B cell (primary cell): ENCODE data around the gene FRMPD2. TPM values are rescaled to one million over a fixed set of nuclear protein-coding genes. Genes with fewer than 3 reads are reported as not detected.

Experiments
- ATAC-seq: fragments of 200-7000 bp; cut with Tn5 transposase; one replicate; pipeline ENCODE4 v1.10.0; 2021; ENCODE audit warnings: low read depth, mild to moderate bottlenecking, moderate number of reproducible peaks, moderate library complexity
- CTCF ChIA-PET: fragments of 350-600 bp; sonication (Branson Sonifier 250); formaldehyde crosslinking; loops from one replicate; lab custom pipeline; 2021; ENCODE audit warnings: antibody characterized with exemption, inconsistent platforms; lab: Charles Lee
- POLR2A ChIA-PET: fragments of 350-600 bp; sonication (Branson Sonifier 250); formaldehyde crosslinking; loops from one replicate; lab custom pipeline; 2021; ENCODE audit warnings: antibody characterized with exemption; lab: Charles Lee
- DNase-seq: peaks from one replicate; pipeline ENCODE4 v3.0.0; 2013
- H2AFZ ChIP-seq: 2 replicates; pipeline ENCODE4 v1.6.1; 2012; ENCODE audit warnings: mild to moderate bottlenecking, low read depth, low read length; ENCODE audit not compliant: insufficient read depth, poor library complexity, severe bottlenecking
- H3K27ac ChIP-seq, 2 donors: 1 replicate in 1 of 2; 2 replicates in 1 of 2; pipeline ENCODE4 v1.5.1; 2012 to 2013; ENCODE audit warnings: low read length in 2 of 2, mild to moderate bottlenecking in 2 of 2, moderate library complexity in 1 of 2
- H3K27me3 ChIP-seq, 4 experiments: fragments of 200-600 bp in 1 of 4; sonication (generic) in 1 of 4; replicated peaks in 1 of 4; 1 replicate in 2 of 4; 2 replicates in 2 of 4; pipeline versions ENCODE4 v1.6.1 to v1.7.0; 2013 to 2016; ENCODE audit warnings: low read length in 3 of 4, mild to moderate bottlenecking in 2 of 4, mixed read lengths in 1 of 4, moderate library complexity in 1 of 4; ENCODE audit not compliant: insufficient read depth in 4 of 4, control insufficient read depth in 3 of 4; ENCODE audit errors: control extremely low read depth in 1 of 4
- H3K36me3 ChIP-seq, 2 experiments: replicated peaks in 1 of 2; 1 replicate in 1 of 2; 2 replicates in 1 of 2; pipeline versions ENCODE4 v1.6.1 to v1.7.1; 2013; ENCODE audit warnings: low read length in 1 of 2; ENCODE audit not compliant: insufficient read depth in 2 of 2, control insufficient read depth in 1 of 2; ENCODE audit errors: control extremely low read depth in 1 of 2, extremely low read depth in 1 of 2
- H3K4me1 ChIP-seq, 2 donors: fragments of 200-600 bp in 1 of 2; sonication (generic) in 1 of 2; 1 replicate in 1 of 2; 2 replicates in 1 of 2; pipeline versions ENCODE4 v1.5.1 to v1.6.1; 2013 to 2017; ENCODE audit warnings: low read length in 2 of 2; ENCODE audit not compliant: control insufficient read depth in 2 of 2, insufficient read depth in 2 of 2
- H3K4me2 ChIP-seq: replicated peaks from 2 replicates; pipeline ENCODE3; 2012; ENCODE audit warnings: mild to moderate bottlenecking, low read depth, low read length; ENCODE audit not compliant: poor library complexity, severe bottlenecking
- H3K4me3 ChIP-seq, 5 experiments: fragments of 200-600 bp in 1 of 5; sonication (generic) in 1 of 5; 1 replicate in 3 of 5; 2 replicates in 2 of 5; pipeline versions ENCODE4 v1.5.1 to v1.7.0; 2011 to 2016; ENCODE audit warnings: low read length in 4 of 5, mild to moderate bottlenecking in 4 of 5, low read depth in 2 of 5, control low read depth in 1 of 5, moderate library complexity in 1 of 5; ENCODE audit not compliant: insufficient read depth in 1 of 5; ENCODE audit errors: control extremely low read depth in 1 of 5, extremely low read depth in 1 of 5
- H3K79me2 ChIP-seq: fragments of 200-600 bp; sonication (generic); one replicate; pipeline ENCODE4 v1.6.0; 2016; ENCODE audit warnings: low read length; ENCODE audit not compliant: control insufficient read depth, insufficient read depth
- H3K9ac ChIP-seq: fragments of 200-600 bp; sonication (generic); 2 replicates; pipeline ENCODE4 v1.6.1; 2017; ENCODE audit warnings: mild to moderate bottlenecking, low read length, moderate library complexity
- H3K9me3 ChIP-seq, 3 donors: one replicate each; pipeline versions ENCODE4 v1.6.1 to v1.7.1; 2013; ENCODE audit warnings: low read length in 2 of 3; ENCODE audit not compliant: control insufficient read depth in 2 of 3, insufficient read depth in 1 of 3; ENCODE audit errors: control extremely low read depth in 1 of 3
- H4K20me1 ChIP-seq: 2 replicates; pipeline ENCODE4 v1.6.0; 2012; ENCODE audit warnings: mild to moderate bottlenecking, low read length; ENCODE audit not compliant: insufficient read depth, control insufficient read depth, poor library complexity, severe bottlenecking
- H3K27ac Mint-ChIP-seq: one replicate; pipeline ENCODE4 v1.8.0; 2021; ENCODE audit warnings: mixed read lengths
- H3K27me3 Mint-ChIP-seq: one replicate; pipeline ENCODE4 v1.8.0; 2021; ENCODE audit warnings: mixed read lengths
- H3K4me1 Mint-ChIP-seq: one replicate; pipeline ENCODE4 v1.8.0; 2021; ENCODE audit warnings: mixed read lengths
- H3K4me3 Mint-ChIP-seq: one replicate; pipeline ENCODE4 v1.8.0; 2021; ENCODE audit warnings: mixed read lengths
- H3K9me3 Mint-ChIP-seq: one replicate; pipeline ENCODE4 v1.8.0; 2022; ENCODE audit warnings: mixed read lengths; ENCODE audit not compliant: insufficient read depth
- EZH2 ChIP-seq: IDR thresholded peaks from 2 replicates; pipeline ENCODE4 v1.6.1; 2012; ENCODE audit warnings: borderline replicate concordance, low read depth, mild to moderate bottlenecking, moderate library complexity, low read length; ENCODE audit not compliant: insufficient read depth, poor library complexity, severe bottlenecking
- WGBS: methylation state at CpG from one replicate; pipeline ENCODE4 v1.1.5; 2013; ENCODE audit warnings: missing lambda C conversion rate; ENCODE audit not compliant: insufficient coverage; 5-methylcytosine and 5-hydroxymethylcytosine counted together
- intact Hi-C: fragments of 100-400 bp; cut with micrococcal nuclease; formaldehyde crosslinking; loops from one replicate; pipeline ENCODE4 v1.10.0; 2022
- polyA plus RNA-seq: library from polyadenylated mRNA; depleted of rRNA; stranded (reverse); fragments of >200 nt; gene quantifications from 2 replicates; pipeline ENCODE4 v1.2.3, GENCODE V29; 2012
- total RNA-seq, 2 donors: library from RNA; stranded (reverse); fragments of 120-200 nt in 1 of 2; gene quantifications; 1 replicate in 1 of 2; 2 replicates in 1 of 2; pipeline versions ENCODE4 v1.2.3 to v1.2.4, GENCODE V29; 2013 to 2022
- TF ChIP-seq, protein P1 (sequence below): fragments of 200-600 bp; IDR thresholded peaks from one replicate; pipeline ENCODE4 v1.8.0; 2022; ENCODE audit warnings: antibody characterized with exemption, mild to moderate bottlenecking

FRMPD2 gene
- total and polyA plus RNA-seq, 2 donors (not counting 1 experiment from before 2014, with no cell fraction given): not detected

DNA sequence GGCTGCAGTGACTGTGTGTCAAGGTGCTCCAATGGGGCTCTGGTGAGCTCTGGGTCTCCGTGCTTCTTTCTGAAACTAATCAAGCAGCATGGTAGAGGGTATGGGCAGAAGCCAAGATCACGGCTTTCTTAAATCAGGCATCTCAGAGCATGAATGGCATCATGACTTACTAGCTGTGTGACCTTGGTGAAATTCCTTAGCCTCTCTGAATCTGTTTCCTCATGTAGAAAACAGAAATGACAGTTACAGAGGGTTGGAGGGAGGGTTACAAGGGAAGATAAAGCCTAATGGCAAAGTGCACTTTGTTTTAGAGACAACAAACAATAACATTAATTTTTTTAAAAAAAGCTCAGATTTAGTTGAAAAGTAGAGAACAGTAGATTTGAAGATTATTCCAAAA is 34.9 kb downstream of the FRMPD2 start:
- intact Hi-C loops: no loop called here
- WGBS: 89% methylated on average over 1 of the region's 2 CpGs
- Mint-ChIP-seq H3K4me3 (no peak overlapping the region), H3K27me3 (peaks cover 3% of the 10 kb centered on the region), H3K9me3 (no peaks in the 10 kb centered on the region), H3K4me1 (no peaks in the 10 kb centered on the region), H3K27ac (no peak overlapping the region)
- CTCF ChIA-PET: no interaction called here
- Histone ChIP-seq H3K36me3 (no peaks in the 10 kb centered on the region), H3K9me3 (no peaks in the 10 kb centered on the region), H3K4me1 (no peaks in the 10 kb centered on the region), H3K27me3 (peaks cover 0 to 1% (median 0%) of the 10 kb centered on the region in 4 experiments), H2AFZ (no peak overlapping the region), H3K4me2 (no peak overlapping the region), H3K4me3 (no peak overlapping the region), H4K20me1 (no peaks in the 10 kb centered on the region), H3K27ac (no peak overlapping the region), H3K79me2 (no peaks in the 10 kb centered on the region), H3K9ac (no peak overlapping the region)
- POLR2A ChIA-PET: no interaction called here
- TF ChIP-seq, protein P1, sequence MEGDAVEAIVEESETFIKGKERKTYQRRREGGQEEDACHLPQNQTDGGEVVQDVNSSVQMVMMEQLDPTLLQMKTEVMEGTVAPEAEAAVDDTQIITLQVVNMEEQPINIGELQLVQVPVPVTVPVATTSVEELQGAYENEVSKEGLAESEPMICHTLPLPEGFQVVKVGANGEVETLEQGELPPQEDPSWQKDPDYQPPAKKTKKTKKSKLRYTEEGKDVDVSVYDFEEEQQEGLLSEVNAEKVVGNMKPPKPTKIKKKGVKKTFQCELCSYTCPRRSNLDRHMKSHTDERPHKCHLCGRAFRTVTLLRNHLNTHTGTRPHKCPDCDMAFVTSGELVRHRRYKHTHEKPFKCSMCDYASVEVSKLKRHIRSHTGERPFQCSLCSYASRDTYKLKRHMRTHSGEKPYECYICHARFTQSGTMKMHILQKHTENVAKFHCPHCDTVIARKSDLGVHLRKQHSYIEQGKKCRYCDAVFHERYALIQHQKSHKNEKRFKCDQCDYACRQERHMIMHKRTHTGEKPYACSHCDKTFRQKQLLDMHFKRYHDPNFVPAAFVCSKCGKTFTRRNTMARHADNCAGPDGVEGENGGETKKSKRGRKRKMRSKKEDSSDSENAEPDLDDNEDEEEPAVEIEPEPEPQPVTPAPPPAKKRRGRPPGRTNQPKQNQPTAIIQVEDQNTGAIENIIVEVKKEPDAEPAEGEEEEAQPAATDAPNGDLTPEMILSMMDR: no peak
- no peak for TF ChIP-seq EZH2
- no peak for DNase-seq
- ATAC-seq: no peak

DNA sequence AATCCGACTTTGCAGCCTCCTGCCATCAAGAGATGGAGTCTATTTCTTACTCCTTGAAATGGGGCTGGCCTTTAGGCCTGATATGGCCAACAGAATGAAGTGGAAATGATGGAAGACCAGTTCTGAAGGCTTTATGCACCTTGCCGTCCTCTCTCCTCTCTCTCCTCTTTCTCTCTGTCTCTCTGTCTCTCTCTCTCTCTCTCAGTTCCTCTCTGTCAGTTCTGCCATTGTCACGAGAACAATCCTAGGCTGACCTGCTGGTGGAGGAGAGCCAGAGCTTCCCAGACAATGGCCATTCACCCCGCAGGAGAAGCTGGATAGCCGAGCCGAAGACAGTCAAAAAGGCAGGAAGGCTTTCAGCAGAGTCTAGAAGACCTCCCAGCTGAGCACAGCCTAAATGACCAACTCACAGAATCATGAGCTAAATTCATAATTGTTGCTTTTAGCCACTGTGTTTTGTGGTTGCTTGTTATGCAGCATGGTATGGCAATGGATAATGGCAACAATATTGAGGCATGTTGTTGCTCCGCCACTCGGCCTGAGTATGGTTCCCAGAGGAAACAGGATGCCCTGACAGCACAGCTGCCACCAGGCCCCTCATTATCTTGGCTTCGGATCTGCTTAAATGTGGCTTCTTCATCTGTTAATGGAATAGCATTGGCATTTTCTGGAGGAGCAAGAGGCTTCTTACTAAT is 35.5 kb downstream of the FRMPD2 start:
- H3K9me3 ChIP-seq: no peaks in the 10 kb centered on the region
- no peaks in the 10 kb centered on the region for H3K79me2 ChIP-seq
- no peak overlapping the region for H2AFZ ChIP-seq
- no peak overlapping the region for H3K27ac ChIP-seq
- no peaks in the 10 kb centered on the region for H3K36me3 ChIP-seq
- H3K9me3 Mint-ChIP-seq: no peaks in the 10 kb centered on the region
- no peak overlapping the region for H3K9ac ChIP-seq
- no peak overlapping the region for H3K4me3 Mint-ChIP-seq
- ChIA-PET CTCF (no interaction called here), POLR2A (no interaction called here)
- H3K4me2 ChIP-seq: no peak overlapping the region
- no peaks in the 10 kb centered on the region for H3K4me1 ChIP-seq
- H3K4me3 ChIP-seq: no peak overlapping the region
- no peaks in the 10 kb centered on the region for H3K4me1 Mint-ChIP-seq
- peaks cover 7% of the 10 kb centered on the region for H3K27me3 Mint-ChIP-seq
- ATAC-seq (no peak), DNase-seq (no peak)
- peaks cover 0 to 4% (median 0%) of the 10 kb centered on the region in 4 experiments for H3K27me3 ChIP-seq
- TF ChIP-seq EZH2: no peak
- TF ChIP-seq, protein P1: no peak
- H3K27ac Mint-ChIP-seq: no peak overlapping the region
- WGBS: 81% methylated on average over 7 of the region's 9 CpGs
- intact Hi-C loops: no loop called here
- H4K20me1 ChIP-seq: no peaks in the 10 kb centered on the region
